ENCODE results near the gene STOML2.
"Not testable (repeated sequence)": the region's sequence is repeated elsewhere in the genome, so short reads cannot be mapped to it uniquely, and the experiment has no call there.

The STOML2 gene, protein sequence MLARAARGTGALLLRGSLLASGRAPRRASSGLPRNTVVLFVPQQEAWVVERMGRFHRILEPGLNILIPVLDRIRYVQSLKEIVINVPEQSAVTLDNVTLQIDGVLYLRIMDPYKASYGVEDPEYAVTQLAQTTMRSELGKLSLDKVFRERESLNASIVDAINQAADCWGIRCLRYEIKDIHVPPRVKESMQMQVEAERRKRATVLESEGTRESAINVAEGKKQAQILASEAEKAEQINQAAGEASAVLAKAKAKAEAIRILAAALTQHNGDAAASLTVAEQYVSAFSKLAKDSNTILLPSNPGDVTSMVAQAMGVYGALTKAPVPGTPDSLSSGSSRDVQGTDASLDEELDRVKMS

DNA sequence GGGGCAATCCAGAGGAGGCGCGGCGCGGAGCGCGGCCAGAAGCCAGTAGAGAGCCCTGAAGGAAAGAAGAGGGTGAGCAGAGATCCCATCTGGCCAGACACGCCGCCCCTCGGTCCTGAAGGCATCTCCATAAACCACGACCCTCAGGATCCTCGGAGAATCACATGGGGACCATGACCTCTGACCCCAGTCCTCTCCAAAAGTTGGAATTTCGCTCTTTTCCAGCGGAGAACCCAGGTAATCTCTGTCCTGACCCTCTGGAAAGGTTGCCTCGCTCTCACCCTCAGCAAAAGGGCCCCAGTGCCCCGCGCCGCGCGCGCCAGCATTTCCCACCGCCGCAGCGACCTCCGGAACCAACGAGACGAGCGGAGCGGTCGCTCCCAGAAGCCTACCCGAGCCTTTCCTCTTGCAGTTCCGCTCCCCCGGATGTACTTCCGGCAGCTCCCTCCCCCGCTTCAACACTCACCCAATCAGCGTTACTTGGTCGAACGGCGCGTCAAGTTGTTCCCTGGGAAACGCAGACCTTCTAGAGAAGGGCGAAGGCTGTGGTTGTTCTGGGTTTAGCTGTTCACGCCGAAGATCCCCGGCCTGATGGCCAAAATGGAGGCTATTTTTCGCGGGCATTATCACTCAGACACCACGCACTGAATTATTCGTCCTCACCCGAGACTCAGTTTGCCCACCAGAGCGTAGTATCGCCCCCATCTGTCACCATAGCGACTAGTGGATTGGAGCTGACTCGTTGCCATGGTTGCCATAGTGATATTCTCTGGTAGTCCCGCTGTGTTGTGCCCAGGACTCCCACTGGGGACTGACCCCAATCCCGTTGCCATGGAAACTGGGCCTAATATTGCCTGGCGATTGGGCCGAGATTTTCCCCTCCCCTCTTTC is at the start of gene STOML2:
Gene STOML2, minus strand, starts transcription at position 363 of the 891 bp plus-strand sequence. Its CDS starts 37 bp downstream, at position 326.
- DNase-seq = peak; percentile 71

DNA sequence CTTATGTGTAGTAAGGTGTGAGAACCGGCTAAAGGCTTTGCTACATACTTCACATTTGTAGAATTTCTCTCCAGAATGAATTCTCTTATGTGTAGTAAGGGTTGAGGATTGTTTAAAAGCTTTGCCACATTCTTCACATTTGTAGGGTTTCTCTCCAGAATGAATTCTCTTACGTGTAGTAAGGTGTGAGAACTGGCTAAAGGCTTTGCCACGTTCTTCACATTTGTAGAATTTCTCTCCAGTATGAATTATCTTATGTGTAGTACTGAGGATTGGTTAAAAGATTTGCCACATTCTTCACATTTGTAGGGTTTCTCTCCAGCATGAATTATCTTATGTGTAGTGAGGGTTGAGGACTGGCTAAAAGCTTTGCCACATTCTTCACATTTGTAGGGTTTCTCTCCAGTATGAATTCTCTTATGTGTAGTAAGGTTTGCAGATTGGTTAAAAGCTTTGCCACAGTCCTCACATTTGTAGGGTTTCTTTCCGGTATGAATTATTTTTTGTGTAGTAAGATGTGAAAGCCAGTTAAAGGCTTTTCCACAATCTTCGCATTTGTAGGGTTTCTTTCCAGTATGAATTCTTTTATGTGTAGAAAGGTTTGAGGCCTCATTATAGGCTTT is 45.1 kb upstream of the STOML2 start:
- DNase-seq = not testable (repeated sequence)

DNA sequence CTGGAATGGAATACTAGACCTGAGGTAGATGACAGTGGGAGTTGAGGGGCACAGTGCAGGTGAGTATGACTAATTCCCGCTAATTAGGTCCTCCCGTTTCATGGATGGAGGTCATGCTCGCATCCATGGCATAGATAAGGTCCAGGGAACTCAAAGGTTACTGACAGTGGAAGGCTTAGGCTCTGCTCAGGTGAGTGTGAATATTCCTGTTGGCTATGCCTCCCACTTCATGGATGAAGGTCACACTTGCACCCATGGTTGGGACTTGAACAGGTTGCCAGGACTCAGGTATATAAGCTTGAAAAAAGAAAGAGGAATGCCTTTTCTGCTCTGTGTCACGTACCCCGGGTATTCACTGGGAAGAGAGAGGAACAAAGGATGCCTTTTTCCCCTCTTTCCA is 39.1 kb upstream of the STOML2 start:
- no peak for DNase-seq

DNA sequence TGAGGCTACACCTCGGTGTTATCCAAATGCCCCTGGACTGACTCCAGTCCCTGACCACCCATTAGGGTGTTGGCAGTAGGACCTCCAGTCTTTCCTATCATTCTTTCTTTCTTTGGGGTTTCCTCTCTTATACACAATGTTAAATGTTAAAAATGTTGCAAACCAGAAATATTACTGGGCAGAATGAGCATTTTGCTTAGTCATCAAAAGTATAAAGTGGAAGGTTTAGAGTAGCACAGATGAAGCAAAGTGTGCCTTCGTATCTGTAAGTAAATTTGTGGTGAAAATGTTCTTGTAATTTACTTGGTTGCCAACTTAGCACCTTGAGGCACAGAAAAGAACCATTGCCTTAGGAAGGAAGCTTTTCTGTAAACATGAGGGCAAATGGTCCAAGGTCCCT is 37.2 kb upstream of the STOML2 start:
- no peak for DNase-seq

DNA sequence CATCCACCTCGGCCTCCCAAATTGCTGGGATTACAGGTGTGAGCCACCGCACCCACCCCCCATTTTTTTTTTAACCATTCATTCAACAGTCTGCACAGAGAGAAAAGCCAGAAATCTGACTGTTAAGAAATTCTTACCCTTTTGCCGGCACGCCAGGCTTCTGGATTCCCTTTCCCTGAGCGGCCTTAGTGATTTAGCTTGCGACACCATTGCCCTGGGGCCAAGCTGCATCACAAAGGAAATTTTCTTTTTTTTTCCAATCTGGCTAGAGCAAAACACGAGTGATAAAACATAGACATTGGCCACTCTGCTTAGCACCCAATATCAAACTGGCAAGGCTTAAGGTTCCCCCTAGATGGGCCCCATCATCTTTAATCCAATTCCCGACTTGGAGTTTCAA is 33.9 kb upstream of the STOML2 start:
- no peak for DNase-seq

DNA sequence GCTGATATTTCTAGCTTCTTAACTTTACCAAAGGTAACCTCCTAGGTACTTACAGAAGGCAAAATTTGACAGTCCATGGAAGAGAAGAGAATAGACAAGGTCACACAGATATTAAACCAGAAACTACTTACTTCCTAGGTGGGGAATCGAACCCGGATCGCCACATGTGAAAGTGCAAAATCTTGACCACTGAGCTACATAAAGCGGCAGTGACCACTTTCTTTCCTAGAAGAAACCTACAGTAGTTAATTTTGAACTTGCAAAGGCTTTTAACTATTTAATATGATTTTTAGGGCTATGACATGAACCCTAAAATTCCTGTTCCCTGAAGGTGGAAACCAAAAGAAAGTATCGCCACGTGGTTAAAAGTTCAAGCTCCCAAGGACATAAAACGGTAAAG is 33.1 kb upstream of the STOML2 start:
- no peak for DNase-seq

DNA sequence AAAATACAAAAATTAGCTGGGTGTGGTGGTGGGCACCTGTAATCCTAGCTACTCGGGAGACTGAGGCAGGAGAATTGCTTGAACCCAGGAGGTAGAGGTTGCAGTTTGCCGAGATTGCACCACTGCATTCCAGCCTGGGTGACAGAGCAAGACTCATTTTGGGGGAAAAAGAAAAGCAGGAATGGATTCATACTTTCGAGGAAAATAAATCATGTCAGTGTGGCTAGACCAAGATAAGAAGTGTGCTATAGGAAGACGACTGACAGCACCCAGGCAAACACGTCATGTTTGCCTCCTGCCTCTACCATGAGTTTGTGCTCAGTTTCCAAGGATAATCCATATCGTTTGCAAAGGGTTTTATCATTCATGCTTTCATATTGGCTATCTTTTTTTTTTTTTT is 32.0 kb upstream of the STOML2 start:
- no peak for DNase-seq

DNA sequence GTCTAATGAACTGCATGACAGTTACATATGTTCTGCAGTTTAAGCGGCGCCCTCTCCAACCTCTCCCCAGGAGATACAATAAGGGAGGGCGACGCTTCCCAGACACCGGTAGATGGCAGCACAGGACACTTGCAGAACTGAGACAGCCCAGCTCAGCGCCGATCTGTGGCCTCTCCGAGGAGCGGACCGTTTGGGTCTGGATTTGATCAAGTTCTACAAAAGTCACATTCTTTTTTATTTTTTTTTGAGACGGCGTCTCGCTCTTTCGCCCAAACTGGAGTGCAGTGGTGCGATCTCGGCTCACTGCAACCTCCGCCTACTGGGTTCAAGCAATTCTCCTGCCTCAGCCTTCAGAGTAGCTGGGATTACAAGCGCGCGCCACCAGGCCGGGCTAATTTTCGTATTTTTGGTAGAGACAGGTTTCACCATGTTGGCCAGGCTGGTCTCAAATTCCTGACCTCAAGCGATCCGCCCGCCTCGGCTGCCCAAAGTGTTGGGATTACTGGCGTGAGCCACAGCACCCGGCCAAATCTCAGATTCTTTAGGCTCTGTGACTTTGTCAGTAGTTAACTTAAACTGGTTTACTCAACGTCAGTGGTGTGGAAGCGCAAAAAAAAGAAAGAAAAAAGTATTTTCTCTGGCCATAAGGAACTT is 14.1 kb upstream of the STOML2 start:
- DNase-seq = peak; percentile 2

DNA sequence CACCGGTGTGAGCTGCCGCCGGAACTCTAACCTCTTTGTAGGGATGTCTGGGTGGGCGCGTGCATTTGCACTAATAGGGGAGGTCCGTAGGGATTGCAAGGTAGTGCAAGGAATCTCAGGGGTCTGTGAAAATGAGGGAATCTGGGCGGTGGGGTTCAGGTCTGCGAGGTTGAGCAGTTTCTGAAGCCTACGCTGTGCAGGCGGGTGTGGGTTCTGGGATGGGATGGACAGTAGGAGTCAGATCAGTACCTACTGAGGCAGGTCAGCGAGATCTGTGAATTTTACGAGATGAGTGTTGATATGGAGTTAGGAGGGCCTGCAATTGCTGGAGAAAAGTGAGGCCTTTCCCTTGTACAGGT is 13.6 kb upstream of the STOML2 start:
- no peak for DNase-seq

DNA sequence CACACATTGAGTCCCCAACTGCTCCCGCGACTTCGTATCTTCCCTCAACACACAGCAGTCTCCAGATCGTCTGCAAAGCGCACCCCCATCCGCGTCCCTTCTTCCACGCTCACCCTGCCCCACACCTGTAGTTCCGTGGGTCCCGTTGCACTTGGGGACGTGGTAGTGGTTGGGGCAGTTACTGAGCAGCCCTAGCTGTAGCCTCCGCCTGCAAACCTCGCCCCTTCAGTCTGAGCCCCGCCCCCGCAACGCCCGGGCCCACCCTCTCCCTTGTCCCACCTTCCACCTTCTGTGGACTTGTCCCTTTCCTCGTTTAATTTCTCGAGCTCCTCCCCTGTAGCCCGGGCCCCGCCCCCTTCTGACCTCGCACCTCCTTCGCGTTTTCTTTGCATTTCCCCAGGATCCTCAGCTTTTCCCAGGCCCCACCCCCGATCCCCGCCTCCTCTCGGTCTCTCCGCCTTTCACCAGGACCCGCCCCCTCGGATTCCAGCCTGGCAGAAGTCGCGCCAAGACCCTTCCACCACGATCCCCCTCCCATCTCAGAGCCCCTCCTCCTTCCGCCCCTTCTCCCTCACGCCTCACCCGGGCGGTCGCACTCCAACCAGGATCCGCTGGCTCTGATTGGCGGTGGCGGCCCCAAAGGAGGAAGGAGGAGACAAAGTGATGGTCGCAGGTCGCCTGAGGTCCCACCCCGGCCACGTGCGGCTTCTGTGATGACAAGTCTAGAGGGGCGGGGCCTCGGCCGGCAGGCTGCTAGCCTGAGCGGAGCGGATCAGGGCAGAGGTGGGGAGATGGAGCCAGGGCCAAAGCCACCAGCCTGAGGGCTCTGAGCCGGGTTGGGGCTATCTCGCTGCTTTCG is 13.0 kb upstream of the STOML2 start, which contains the start of gene ATOSB:
Gene ATOSB, minus strand, starts transcription at position 183 of the 859 bp plus-strand sequence. CDS start 7,588 bp downstream, outside the sequence.
- peak; percentile 58 for DNase-seq

DNA sequence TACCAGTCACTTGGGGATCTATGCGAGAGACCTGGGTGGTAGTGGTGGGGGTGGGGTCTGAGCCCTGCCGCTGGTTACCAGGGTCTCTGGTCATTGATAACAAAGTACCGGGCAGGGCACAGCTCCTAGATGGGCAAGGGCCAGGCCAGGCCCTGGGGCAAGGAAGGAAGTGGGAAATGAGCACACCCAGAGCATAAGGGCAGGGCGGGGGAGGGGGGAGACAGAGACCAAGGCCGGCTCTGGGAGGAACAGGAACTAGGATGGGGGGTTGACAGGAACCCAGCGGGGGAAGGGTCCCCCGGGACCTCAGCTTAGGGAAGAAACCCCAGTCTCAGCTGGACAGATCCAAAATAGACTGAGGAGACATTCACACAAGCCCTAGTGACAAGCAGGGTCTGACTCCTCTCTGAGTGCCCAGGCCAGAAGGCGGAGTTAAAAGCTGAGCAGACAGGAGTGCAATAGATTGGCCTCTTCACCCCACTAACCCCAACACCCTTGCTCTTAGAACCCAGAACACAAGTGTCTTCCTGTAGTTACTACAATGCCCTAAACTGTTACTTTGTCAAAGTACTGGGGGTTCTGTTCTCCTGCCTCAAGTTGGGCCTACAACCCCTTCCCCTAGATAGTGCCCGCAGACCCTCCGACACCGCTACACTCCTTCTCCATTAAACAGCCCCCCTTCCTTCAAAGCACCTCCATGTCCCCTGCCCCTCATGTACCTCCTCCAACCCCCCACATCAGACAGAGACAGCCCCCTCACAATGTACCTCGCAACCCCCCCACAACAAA is 12.1 kb upstream of the STOML2 start:
- no peak for DNase-seq

DNA sequence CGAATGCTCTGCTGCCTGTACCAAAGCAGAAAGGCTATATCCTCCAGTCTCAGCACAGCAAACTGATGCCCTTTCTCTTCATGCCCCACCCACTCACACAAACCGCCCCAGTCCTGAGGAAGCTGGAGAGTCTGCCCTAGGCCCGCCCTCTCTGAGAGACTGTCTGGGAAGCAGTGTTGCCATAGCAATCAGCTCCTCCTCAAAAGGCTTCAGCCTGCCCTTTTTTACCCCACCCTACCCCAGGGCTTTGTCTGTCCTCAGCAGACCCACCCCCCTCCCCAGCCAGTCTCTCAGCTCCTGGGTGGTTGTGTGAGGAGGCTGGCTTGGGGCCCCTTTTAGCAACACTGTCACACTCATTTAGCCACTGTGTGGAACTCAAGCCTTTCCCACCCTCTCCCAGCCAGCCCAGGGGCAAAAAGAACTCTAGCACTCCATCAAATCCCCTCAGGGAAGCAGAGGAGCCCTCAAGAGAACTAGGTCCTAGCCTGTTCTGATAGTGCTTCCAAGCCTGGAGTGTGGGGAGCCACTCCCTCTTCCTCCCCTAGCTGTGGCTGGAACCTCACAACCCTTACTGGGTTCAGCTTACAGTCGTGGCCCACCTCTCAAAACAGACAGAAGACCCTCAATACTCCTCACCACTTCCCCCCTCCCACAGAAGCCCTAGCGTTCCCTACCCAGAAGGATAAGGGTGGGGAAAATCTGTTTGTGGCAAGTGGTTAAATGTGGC is 11.3 kb upstream of the STOML2 start:
- peak; percentile 7 for DNase-seq

DNA sequence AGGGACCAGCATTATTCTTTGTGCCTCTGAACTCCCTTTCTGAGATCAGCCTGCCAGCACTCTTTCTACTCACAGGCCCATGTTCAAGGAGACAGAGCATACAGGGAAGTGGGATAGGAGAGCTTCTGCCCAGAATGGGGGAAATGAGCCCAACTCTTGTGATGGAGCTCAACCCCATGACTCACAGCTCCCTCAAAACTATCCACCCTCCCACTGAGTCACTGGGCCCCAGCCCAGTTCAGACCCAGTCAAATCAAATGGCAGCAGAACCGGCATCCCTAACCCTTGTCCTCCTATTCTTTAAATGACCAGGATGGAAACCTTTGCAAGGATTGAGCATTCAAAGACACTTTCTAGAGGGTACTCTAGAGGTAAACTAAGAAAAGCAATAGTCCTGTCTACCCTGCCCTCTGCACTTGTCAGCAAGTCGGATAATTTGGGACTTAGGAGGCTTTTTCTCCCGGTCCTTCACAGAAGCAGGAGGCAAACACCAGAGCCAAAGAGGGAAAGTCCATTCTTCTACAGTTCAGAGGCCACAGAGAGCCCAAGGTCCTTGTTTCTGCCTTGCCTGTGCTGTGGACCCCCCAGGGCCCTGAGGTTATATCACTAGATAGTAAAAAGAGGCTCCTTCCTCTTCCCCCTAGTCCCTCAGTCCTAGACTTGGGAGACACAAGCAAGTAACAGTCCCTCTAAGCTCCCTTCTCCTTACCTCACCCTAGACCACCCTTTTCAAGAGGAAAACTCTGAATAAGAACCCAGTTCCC is 9.5 kb upstream of the STOML2 start:
- no peak for DNase-seq

DNA sequence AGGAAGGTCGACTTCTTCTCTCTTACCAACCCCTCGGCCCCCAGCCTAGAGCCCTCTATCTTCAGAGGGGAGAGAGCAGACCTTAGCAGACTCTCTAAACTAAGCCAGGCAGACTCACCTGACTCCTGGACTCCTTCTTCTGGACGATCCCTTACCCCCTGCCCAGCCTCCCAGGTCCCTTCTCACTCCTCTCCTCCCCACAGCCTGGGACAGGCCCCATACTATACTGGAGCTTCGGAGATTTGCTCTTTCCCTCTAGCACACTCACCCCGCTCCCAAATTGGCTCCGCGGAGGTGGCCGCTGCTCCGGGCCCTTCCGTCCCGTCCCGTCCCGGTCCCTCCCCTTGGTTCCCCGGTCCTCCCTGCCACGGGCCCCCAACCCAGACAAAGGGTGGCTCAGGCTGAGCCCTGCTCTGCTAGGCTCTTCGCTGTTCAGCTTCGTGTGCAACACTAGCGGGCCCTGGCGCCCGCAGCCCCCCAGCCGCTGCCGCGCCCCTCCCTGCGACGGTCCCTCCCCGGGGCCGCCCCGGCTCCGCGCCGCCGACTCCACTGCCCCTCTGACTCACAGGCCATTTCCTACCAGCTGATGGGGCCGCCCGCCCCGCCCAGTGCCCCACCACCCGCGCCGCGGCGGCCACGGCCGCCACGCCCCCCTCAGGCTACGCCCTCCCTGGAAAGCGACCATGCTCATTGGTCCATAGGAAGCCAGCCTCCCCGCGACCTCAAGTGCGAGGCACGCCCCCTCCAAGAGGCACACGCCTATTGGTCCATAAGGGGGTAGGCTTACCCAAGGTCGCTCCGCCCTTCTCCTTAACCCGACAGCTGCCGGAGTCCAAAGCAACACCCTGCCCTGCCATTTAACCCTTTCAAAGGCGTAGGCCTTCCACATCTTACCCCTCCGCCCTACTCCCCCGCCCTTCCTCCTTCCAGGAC is 8.3 kb upstream of the STOML2 start:
- DNase-seq = peak; percentile 62

DNA sequence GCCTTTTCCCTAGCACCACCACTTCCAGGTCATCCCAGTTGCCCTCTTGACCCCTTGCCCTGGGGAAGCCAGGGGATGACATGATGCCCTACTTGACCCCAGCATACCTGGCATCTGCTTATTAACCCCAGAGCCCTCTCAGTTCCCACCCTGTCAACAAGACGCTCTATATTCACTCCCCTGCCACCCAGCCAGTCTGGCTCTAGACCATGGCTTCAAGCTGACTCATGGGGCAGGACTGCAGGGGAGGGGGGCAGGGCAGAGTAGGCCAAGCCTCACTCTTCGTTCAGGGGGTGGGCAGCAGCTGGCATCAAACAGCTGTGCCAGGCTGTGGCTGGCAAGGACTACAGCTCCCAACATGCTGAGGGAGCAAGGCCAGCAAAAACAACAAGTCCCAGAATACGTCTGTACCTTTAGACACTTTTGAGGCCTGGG is 7.4 kb upstream of the STOML2 start:
- no peak for DNase-seq

DNA sequence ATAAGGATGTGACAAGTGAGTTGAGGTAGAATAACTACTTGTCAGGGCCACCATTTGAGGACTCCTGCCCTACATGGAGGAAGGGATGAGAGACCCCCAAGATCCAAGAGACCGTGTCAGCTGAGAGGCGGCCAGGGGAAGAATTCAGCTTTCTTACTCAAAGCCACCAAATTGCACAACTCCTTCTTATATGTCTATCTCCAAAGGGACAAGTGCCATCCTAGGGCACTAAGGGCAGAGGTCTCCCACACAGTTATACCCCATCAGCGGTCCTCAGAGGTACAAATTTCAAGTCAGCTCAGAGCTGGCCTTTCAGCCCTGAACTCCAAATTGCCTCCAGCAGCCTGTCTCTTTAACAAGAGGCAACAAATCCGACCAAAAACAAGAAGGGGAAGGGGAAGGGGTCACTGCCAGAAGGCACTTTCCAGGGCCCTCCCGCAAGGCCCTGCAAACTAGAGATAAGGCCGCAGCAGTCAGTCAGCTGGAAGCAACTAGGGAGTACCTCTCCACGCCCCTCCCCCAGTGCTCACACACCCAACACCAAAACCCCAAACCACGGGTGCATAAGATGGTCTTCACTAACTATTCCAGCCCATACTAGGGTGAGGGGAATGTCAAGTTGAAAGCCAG is 6.1 kb upstream of the STOML2 start:
- no peak for DNase-seq

DNA sequence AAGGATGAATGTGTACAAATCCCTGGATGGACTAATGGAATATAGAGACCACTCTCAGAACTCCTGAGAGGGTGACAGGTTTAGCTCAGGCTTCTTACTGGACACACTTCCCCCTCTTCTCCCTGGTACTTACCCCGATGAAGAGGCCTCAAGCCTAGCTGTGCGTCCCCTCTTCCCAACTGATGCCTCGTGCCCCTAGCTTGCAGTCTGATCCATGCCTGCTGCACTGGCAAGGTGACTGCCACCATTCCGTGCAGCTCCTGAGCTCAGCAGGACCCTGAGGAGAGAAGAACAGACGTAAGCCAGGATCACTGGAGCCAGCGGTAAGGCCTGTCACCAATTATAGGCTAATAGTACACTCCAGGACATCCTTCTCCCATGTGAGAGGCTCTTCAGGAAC is 5.5 kb upstream of the STOML2 start:
- DNase-seq = no peak
